ENCODE measurements around the gene TRIM56.
"Not testable (repeated sequence)": the region's sequence is repeated elsewhere in the genome, so short reads cannot be mapped to it uniquely, and the experiment has no call there.

TRIM56 gene

GRCh38 chr7:101100858-101101847, 15.9 kb downstream of the TRIM56 start:
- TF ChIP-seq, protein P1, sequence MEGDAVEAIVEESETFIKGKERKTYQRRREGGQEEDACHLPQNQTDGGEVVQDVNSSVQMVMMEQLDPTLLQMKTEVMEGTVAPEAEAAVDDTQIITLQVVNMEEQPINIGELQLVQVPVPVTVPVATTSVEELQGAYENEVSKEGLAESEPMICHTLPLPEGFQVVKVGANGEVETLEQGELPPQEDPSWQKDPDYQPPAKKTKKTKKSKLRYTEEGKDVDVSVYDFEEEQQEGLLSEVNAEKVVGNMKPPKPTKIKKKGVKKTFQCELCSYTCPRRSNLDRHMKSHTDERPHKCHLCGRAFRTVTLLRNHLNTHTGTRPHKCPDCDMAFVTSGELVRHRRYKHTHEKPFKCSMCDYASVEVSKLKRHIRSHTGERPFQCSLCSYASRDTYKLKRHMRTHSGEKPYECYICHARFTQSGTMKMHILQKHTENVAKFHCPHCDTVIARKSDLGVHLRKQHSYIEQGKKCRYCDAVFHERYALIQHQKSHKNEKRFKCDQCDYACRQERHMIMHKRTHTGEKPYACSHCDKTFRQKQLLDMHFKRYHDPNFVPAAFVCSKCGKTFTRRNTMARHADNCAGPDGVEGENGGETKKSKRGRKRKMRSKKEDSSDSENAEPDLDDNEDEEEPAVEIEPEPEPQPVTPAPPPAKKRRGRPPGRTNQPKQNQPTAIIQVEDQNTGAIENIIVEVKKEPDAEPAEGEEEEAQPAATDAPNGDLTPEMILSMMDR (IDR thresholded peaks at IDR 0.05; ENCODE audit: low read depth, low read length), result no peak
- DNase-seq (ENCODE audit: extremely low read depth, low read depth), result no peak

DNA sequence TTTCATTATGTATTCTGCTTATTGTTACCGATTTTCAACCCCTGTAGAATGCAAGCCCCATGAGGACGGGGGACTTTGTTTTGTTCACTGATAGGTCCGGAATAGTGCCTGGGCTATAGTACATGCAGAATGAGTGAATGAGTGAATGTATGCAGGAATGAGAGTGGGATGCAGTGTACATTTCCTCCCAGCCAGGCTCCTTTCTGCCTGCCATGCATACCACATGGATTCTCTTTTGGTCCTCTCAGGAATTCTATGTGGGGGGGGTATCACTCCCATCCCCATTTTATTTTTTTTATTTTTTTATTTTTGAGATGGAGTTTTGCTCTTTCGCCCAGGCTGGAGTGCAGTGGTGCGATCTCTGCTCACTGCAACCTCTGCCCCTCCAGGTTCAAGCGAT, 16.7 kb downstream of the TRIM56 start:
- TF ChIP-seq, protein P1 (IDR thresholded peaks at IDR 0.05; ENCODE audit: low read depth, low read length), result no peak
- DNase-seq (ENCODE audit: extremely low read depth, low read depth), result no peak

- not testable (repeated sequence) for DNase-seq (ENCODE audit: extremely low read depth, low read depth)
Observed at GRCh38 chr7:101103701-101104100, 18.4 kb downstream of the TRIM56 start.

DNA sequence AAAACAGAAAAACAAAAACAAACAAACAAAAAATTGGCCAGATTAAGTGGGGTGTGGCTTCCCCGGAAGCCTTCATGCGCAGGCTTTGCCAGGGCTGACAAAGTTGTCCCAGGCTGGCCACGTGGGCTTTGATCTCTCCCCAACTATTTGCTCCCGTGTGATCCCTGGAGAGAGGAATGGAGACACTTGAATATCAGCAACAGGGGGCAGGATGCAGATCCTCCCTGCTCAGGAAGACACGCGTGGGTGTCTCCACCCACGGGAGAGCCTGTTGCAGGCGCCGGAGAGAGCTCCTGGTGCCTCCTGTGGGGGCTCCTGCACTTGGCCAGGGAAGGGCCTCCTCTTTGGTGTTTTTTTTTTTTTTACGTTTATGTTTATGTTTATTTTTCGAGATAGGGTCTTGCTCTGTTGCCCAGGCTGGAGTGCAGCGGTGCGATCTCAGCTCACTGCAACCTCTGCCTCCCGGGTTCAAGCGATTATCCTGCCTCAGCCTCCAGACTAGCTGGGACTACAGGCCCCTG, 19.0 kb downstream of the TRIM56 start:
- TF ChIP-seq, protein P1 (IDR thresholded peaks at IDR 0.05; ENCODE audit: low read depth, low read length), result no peak
- DNase-seq (ENCODE audit: extremely low read depth, low read depth), result no peak

GRCh38 chr7:101104799-101105198, 19.5 kb downstream of the TRIM56 start:
- DNase-seq (ENCODE audit: extremely low read depth, low read depth), result no peak
- TF ChIP-seq, protein P1 (IDR thresholded peaks at IDR 0.05; ENCODE audit: low read depth, low read length), result no peak

GRCh38 chr7:101105248-101105647, 20.0 kb downstream of the TRIM56 start:
- not testable (repeated sequence) for DNase-seq (ENCODE audit: extremely low read depth, low read depth)

DNA sequence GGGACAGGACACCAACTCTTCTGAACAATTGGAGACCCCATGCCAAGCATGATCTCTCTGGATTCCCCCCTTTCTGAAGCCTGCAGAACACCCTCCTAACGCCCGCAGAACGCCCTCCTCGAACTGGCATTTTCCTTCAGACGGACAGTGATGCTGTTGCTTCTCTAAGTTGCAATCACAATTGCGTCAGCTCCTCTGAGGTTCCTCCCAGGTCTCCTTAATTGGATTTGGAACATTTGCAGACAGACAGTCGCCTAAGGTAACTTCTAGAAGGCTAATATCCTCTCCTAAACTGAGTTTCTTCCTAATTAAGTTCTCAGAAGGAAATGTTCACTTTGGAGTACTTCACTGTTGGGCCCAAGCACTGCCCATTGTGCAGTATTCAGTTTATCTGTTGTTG, 21.1 kb downstream of the TRIM56 start:
- TF ChIP-seq, protein P1 (IDR thresholded peaks at IDR 0.05; ENCODE audit: low read depth, low read length), result no peak
- no peak for DNase-seq (ENCODE audit: extremely low read depth, low read depth)

DNA sequence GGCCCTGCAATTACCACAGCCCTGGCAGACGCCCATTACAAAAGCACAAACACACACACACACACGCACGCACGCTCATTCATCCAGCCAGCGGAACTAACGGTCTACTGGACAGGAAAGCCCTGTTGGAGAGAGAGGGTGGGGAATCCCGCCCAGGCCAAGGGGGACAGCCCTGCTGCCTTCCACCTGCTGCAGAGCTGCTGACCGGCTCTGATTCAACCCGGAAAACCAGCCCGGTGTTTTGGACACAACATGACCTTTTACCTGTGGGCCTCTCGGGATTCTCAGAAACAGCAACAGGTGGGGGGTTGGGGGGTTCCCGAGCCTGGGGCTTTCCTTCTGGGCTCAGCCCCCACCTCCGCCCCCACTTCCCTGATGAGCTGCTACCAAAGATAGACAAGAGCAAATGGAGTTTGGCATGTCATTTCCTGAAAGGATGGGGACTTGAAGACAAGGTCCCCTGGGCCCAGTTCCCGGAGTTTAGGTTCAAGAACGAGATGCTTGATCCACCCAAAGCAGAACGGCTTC, 23.1 kb downstream of the TRIM56 start:
- TF ChIP-seq, protein P1 (IDR thresholded peaks at IDR 0.05; ENCODE audit: low read depth, low read length), result no peak
- DNase-seq (ENCODE audit: extremely low read depth, low read depth), result no peak

Data from AG09319 (cell line).